ENCODE data around the gene MOCOS.

The MOCOS gene

DNA sequence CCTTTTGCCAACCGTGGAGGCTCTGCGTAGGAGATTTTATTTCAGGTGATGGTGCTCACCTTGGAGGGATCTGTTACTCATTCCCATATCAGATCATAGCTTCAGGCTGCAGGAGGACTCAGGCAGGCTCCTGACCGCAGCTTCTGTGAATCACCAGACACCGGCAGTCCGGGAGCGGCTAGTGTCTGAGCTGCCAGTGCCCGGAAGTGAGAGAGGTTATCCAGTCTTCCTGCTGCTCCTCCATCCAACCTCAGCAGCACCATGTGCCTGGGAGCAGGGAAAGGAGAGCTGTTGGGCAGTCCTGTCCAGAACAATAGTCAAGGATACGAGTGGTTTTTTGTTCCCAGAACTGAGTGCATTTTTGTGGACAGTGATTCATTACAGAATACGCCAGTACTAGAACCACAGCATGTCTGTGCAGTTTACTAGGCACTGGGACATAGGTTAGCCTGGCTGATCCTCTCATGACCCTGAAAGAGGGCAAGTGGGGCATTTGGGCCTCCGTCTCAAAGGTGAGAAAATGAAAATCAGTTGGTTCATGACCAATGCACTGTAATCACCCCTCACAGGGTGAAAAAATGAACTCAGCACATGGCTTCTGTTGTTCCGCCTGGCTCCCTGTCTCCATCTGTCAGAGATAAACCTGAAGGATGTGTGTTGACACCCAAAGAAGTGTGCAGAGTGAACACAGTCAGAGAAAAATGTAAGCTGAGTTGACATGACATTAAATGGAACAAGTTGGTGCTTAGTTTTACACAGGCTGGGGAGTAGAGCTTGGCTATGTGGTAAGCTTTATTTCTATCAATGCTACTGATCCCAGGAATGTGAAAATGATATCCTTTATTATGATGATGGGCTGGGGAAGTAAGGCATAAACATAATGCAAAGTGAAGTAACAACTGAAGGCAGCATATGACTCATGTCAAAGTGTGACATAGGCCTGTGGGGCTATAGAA is 122.4 kb downstream of the MOCOS start:
- DNase-seq = peak; percentile 63

DNA sequence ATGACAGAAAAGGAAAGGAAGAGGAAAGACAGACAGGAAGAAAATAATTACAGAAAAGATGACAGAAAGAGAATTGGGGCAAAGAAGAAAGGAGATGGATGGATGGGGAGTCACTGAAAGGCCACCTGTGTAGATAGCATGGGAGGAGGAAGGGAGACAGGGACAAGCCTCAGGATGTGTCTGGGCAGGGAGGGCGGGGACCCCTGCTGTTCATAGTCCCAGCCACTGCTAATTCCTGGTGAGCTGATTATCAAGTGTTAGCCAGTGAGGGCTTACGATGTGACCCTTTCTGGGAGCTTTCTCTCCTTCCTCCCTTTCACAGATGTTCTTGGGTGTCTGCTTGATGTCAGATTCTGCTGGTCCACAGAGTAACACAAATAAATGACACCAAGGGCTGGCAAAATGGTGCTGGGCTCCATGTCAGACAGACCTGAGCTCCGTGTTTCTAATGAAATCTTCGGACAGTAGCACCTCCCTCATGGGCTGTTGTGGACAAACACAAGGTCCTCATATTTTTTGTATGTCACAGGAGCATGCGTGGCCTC is 123.8 kb downstream of the MOCOS start:
- DNase-seq = peak; percentile 94

DNA sequence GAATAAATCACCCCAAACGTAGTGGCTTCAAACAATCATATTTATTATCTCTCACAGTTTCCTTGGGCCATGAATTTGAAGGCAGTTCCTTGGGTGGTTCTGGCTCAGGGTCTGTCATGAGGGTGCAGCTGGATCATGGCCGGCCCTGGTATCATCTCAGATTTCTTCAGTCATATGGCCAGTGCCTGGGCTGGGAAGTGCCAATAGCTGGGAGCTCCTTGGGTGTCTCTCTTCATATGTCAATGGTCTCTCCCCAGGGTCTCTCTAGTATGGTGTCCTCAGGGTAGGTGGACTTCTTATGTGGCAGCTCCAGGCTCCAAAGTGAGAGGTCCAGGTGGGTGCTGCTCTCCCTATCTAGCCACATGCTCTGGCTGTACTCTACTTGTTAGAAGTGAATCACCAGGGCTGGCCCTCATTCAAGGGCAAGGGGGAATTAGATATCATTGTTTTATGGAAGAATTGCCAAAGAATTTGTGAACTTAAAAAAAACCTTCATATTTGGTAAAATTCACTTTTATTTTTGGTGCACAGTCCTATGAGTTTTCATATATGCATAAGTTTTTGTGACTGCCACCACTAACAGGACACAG is 125.6 kb downstream of the MOCOS start:
- no peak for DNase-seq

DNA sequence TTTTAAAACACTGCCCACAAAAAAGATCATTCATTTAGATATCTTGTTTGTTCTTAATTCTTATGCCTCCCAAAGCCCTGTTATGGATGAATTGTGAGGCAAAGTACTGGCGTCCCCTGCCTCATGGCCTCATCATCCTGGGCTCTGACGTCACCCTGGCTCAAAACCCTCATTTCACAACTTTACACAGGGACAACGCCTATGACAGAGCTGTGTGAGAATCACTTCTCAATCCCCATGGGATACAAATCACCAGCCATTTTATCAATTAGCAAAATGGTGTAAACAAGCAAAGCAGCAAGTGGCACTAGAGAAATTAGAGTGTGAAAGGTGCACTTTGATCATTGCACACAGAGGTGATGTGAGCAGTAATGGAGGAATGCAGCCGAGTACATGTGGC is 126.8 kb downstream of the MOCOS start:
- DNase-seq = no peak

DNA sequence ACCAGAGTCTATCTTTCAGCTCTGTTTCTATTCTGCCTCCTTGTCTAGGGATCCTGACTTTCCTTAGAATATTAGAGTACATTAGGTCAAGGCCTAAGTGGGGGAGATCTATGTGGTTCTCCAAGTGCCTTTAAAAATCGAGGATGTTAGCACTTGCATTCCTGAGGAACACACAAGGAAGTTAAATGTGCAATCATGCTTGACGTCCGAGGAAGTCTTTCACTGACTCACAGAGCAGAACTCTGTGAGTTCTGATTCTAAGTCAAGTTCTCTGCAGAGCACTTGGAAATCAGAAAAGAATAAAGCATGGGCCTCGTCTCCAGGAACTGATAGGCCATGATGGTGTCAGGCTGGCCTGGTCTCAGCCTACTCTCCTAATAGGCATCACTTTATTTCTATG is 127.5 kb downstream of the MOCOS start:
- DNase-seq = no peak

DNA sequence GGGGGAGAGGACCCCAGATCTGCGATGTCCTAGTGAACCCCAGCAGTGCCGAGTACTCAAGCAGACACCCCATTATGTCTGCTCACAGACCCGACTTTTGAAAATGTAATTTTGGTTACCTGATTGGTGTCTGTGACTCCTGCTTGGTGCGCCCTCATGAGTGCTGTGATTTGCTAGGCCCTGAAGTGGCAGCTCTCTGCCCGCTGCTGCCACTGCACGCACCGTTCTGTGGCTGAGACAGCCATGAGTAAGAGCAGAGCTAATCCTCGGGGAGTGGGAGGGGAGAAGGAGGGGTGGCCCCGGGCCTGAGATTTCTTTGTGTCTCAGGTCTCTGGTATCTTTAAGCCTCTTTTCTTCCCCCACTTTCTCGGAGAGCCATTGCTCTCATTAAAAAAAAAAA is 128.4 kb downstream of the MOCOS start:
- DNase-seq = peak; percentile 86

DNA sequence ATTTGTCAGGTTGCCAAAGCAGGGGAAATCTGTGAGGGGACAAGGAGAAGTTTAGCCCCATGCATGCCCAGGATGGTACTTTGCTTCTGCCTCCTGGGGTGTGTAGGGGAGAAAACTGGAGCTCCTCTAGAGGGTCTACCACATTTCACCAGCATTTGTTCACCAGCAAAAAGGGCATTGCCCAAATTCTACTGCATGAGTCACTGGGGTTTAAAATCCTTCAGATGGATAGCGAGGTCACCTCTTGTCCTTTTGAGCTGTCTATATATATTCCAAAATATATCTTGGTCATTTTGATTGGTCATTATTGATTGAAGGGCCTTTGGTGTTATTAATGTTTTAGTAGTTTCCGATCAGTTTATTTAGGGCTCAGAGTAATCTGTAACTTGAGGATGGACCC is 128.9 kb downstream of the MOCOS start:
- DNase-seq = no peak

All from NCI-H82 (cell line).